ENCODE measurements around the gene MIS18BP1.
"Not testable (repeated sequence)": the region's sequence is repeated elsewhere in the genome, so short reads cannot be mapped to it uniquely, and the experiment has no call there.

MIS18BP1 gene

GRCh38 chr14:45253754-45254310 is 830 bp upstream of the MIS18BP1 start:
- DNase-seq (peak in 1 of 2 donors; percentile 4), ATAC-seq (no peak)
- Mint-ChIP-seq H3K27ac (peak overlapping the region; percentile 97 to 99), H3K9me3 (peaks cover 13 to 19% of the 10 kb centered on the region in 2 donors), H3K27me3 (no peaks in the 10 kb centered on the region), H3K4me1 (peaks cover 16% of the 10 kb centered on the region), H3K4me3 (peak overlapping the region; percentile 90 to 94)

DNA sequence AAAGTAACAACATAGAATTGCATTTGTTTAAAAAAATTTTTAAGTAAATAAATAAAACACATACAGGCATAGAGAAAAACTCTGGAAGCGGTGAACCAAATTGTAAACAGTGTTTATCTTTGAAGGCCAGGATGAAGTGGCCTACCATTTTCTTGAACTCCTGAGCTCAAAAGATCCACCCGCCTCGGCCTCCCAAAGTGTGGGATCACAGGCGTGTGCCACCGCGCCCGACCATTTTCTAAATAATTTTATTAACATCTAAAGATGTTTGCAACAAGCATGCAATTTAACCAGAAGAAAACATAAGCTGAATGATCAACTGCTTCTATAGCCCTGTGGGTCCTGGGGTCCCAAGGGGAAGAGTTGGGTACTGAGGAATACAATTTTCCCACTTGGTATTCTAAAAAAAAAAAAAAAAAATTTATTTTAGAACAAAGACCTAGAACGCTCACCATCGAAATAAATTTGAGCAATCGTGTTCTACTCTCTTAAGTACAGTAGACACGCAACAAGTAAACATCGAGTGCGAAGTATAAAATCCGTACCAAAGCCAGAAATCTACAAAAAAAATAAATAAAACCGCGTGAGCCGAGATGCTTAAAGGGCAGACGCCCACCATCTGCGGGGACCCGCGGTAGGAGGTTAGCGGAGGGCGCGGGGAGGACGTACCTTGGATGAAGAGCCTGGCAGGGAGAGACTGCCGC is 484 bp downstream of the MIS18BP1 start:
- peak overlapping the region; percentile 90 to 94 for H3K4me3 Mint-ChIP-seq
- ATAC-seq (no peak), DNase-seq (peak; percentile 11 to 15)
- no peaks in the 10 kb centered on the region for H3K27me3 Mint-ChIP-seq
- H3K9me3 Mint-ChIP-seq = peaks cover under 1 to 9% of the 10 kb centered on the region in 2 donors
- peak overlapping the region; percentile 97 to 99 for H3K27ac Mint-ChIP-seq
- peaks cover 16% of the 10 kb centered on the region for H3K4me1 Mint-ChIP-seq

GRCh38 chr14:45251912-45252311 is 1.1 kb downstream of the MIS18BP1 start:
- no peak for ATAC-seq
- H3K4me1 Mint-ChIP-seq = peaks cover 16% of the 10 kb centered on the region
- H3K27me3 Mint-ChIP-seq = no peaks in the 10 kb centered on the region
- peaks cover 0 to 4% of the 10 kb centered on the region in 2 donors for H3K9me3 Mint-ChIP-seq
- peak overlapping the region; percentile 74 to 90 for H3K4me3 Mint-ChIP-seq
- no peak for DNase-seq
- H3K27ac Mint-ChIP-seq = peak overlapping the region; percentile 42 to 99

- no peak overlapping the region for H3K27ac Mint-ChIP-seq
- H3K9me3 Mint-ChIP-seq = peaks cover 0 to 3% of the 10 kb centered on the region in 2 donors
- DNase-seq = no peak
- peak overlapping the region; percentile 55 to 61 for H3K4me3 Mint-ChIP-seq
- H3K4me1 Mint-ChIP-seq = peaks cover 16% of the 10 kb centered on the region
- no peak for ATAC-seq
- no peaks in the 10 kb centered on the region for H3K27me3 Mint-ChIP-seq
Observed at GRCh38 chr14:45249856-45250575, 3.0 kb downstream of the MIS18BP1 start.

GRCh38 chr14:45247427-45247826 is 5.6 kb downstream of the MIS18BP1 start:
- no peaks in the 10 kb centered on the region for H3K9me3 Mint-ChIP-seq
- no peak for DNase-seq
- H3K4me1 Mint-ChIP-seq = peaks cover 16% of the 10 kb centered on the region
- ATAC-seq = no peak
- no peak overlapping the region for H3K27ac Mint-ChIP-seq
- no peak overlapping the region for H3K4me3 Mint-ChIP-seq
- H3K27me3 Mint-ChIP-seq = no peaks in the 10 kb centered on the region

- H3K9me3 Mint-ChIP-seq = no peaks in the 10 kb centered on the region
- no peaks in the 10 kb centered on the region for H3K27me3 Mint-ChIP-seq
- no peak overlapping the region for H3K27ac Mint-ChIP-seq
- no peak for DNase-seq
- peak; percentile 80 for ATAC-seq
- H3K4me3 Mint-ChIP-seq = no peak overlapping the region
- H3K4me1 Mint-ChIP-seq = peaks cover 16% of the 10 kb centered on the region
Observed at GRCh38 chr14:45246691-45247090, 6.3 kb downstream of the MIS18BP1 start.

DNA sequence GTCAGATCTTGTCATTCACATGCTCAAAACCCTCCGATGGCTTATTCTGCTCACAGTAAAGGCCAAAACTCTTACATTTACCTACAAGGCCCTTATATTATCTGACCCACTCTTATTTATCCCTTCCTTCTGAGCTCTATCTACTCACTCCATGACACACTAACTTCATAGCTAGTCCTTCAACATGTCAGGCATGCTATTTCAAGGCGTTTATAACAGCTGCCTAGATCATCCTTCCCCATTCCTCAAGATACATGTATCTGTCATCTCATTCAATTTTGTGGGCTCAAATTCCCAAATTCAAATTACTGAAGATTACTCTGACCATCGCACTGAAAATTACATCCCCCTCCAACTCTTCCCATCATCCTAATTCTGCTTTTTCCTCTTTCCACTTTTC is 6.9 kb downstream of the MIS18BP1 start:
- no peak overlapping the region for H3K4me3 Mint-ChIP-seq
- no peak overlapping the region for H3K27ac Mint-ChIP-seq
- H3K9me3 Mint-ChIP-seq = no peaks in the 10 kb centered on the region
- H3K27me3 Mint-ChIP-seq = no peaks in the 10 kb centered on the region
- ATAC-seq (no peak), DNase-seq (no peak)
- H3K4me1 Mint-ChIP-seq = peaks cover 11% of the 10 kb centered on the region

- Mint-ChIP-seq H3K27ac (no peak overlapping the region), H3K4me3 (no peak overlapping the region), H3K9me3 (no peaks in the 10 kb centered on the region), H3K4me1 (no peaks in the 10 kb centered on the region), H3K27me3 (no peaks in the 10 kb centered on the region)
- DNase-seq (no peak), ATAC-seq (no peak)
Observed at GRCh38 chr14:45242706-45243105, 10.3 kb downstream of the MIS18BP1 start.

DNA sequence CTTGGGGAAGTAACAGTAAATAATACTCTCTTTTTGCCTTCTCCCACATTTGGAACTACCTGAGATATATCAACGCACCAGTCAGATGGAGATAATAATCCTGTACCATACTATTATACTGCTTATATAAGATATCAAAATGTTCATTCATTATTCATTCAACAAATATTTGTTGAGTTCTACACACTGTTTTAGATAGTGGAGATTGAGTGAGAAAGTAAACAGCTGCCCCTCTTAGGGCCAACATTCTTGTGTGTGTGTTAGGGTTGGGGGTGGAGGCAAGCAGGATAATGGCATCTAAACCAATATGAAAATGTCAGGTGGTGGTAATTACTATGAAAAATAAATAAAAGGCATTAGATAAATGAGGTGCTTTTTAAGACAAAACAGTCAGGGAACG is 14.0 kb downstream of the MIS18BP1 start:
- H3K27ac Mint-ChIP-seq = no peak overlapping the region
- no peaks in the 10 kb centered on the region for H3K27me3 Mint-ChIP-seq
- ATAC-seq (no peak), DNase-seq (no peak)
- H3K4me3 Mint-ChIP-seq = no peak overlapping the region
- H3K4me1 Mint-ChIP-seq = no peaks in the 10 kb centered on the region
- no peaks in the 10 kb centered on the region for H3K9me3 Mint-ChIP-seq

DNA sequence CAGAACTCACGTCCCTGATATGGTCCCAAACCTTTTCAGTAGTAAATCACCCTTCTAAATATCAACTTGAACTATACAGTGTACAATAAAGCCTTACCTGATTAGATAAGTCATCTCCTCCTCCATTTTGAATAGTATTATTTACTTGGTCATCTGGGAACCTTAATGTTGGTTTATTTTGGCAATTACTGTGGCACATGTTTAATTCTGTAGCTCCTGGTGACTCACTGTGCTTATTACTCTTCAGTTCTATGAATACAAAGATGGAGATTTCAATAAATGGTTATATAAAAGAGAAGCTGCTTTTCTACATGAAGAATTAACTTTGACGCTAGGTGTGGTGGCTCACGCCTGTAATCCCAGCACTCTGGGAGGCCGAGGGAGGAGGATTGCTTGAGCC is 25.4 kb downstream of the MIS18BP1 start:
- Mint-ChIP-seq H3K27ac (no peak overlapping the region), H3K4me1 (peaks cover 23% of the 10 kb centered on the region)
- ATAC-seq = no peak

GRCh38 chr14:45222485-45223262 is 30.3 kb downstream of the MIS18BP1 start:
- H3K4me1 Mint-ChIP-seq = peaks cover 23% of the 10 kb centered on the region
- peak overlapping the region in 1 of 2 donors; percentile 12 for H3K27ac Mint-ChIP-seq
- no peak overlapping the region for H3K4me3 Mint-ChIP-seq
- no peak for DNase-seq
- no peaks in the 10 kb centered on the region for H3K9me3 Mint-ChIP-seq
- H3K27me3 Mint-ChIP-seq = no peaks in the 10 kb centered on the region
- ATAC-seq = no peak

More for the DNA sequence above, 25.4 kb downstream of the MIS18BP1 start:
- H3K9me3 Mint-ChIP-seq = no peaks in the 10 kb centered on the region
- no peaks in the 10 kb centered on the region for H3K27me3 Mint-ChIP-seq
- DNase-seq = no peak
- H3K4me3 Mint-ChIP-seq = no peak overlapping the region

DNA sequence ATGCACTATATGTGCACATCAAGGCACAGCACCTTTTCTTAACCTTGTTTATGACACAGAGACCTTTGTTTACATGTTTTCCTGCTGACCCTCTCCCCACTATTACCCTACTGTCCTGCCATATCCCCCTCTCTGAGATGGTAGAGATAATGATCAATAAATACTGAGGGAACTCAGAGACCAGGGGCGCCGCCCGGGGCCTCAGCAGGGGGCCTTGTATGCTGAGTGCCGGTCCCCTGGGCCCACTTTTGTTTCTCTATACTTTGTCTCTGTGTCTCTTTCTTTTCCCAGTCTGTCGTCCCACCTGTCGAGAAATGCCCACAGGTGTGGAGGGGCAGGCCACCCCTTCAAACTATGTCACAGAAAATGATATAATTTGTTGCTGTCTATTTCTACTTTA is 38.7 kb downstream of the MIS18BP1 start:
- not testable (repeated sequence) for H3K4me1 Mint-ChIP-seq, H3K27me3 Mint-ChIP-seq, ATAC-seq, H3K27ac Mint-ChIP-seq, H3K4me3 Mint-ChIP-seq, DNase-seq, H3K9me3 Mint-ChIP-seq

- not testable (repeated sequence) for H3K9me3 Mint-ChIP-seq, ATAC-seq, DNase-seq, H3K4me3 Mint-ChIP-seq, H3K27ac Mint-ChIP-seq, H3K4me1 Mint-ChIP-seq, H3K27me3 Mint-ChIP-seq
Observed at GRCh38 chr14:45213716-45214115, 39.3 kb downstream of the MIS18BP1 start.

DNA sequence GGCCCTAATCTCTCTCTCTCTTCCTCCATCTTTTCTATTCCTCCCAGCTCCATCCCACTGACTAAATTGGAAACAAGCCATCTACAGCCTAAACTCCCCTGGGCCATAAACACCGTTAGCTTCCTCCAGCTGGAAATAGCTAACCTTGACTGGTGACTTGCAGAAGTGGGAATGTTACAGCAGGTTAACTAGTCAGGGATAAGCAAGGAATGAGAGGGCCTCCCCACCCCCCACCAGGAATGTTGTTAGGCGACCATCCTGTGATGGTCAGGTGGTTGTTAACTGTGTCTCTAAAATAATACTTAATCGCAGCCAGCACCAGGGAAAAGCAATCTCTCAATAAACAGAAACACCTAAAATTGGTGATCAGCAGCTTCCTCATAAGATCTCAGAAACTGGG is 40.8 kb downstream of the MIS18BP1 start:
- H3K27ac Mint-ChIP-seq = no peak overlapping the region
- H3K4me3 Mint-ChIP-seq = no peak overlapping the region
- H3K4me1 Mint-ChIP-seq = no peaks in the 10 kb centered on the region
- no peaks in the 10 kb centered on the region for H3K27me3 Mint-ChIP-seq
- no peaks in the 10 kb centered on the region for H3K9me3 Mint-ChIP-seq
- ATAC-seq (no peak), DNase-seq (no peak)

GRCh38 chr14:45211295-45211694 is 41.7 kb downstream of the MIS18BP1 start:
- Mint-ChIP-seq H3K27ac (no peak overlapping the region), H3K27me3 (no peaks in the 10 kb centered on the region), H3K4me3 (no peak overlapping the region), H3K9me3 (no peaks in the 10 kb centered on the region), H3K4me1 (no peaks in the 10 kb centered on the region)
- no peak for ATAC-seq
- DNase-seq = no peak

Data from stimulated activated naive CD8-positive, alpha-beta T cell treated with anti-CD3 and anti-CD28 coated beads, Interleukin-15, amount 100 ng/mL, for 72 hours (primary cell).